ENCODE data around the gene THBS2.

THBS2 gene

DNA sequence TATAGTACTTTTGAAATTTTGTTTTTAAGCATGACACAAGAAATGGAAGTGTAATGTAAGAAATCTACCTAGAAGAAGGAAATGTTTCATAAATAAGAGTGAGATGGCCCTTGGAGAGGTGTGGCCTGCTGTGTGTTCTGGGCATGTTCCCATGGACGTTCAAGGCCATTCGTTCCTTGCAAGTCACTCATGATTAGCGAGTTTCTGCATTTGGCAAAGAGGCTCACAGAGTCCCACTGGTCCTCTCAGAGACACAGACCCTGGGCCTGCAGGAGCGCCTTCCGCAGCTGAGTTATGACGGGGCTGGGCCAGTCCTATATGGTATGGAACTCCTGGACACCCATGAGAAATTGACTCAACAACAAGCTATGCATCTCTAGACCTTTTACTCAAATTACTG lies 7.2 kb downstream of the THBS2 start:
- TF ChIP-seq TAF1 (IDR thresholded peaks at IDR 0.05; ENCODE audit: borderline replicate concordance, insufficient read depth, low read length) (no peak), SIN3A (IDR thresholded peaks at IDR 0.05; ENCODE audit: borderline replicate concordance, insufficient read depth, low read length) (no peak), POLR2AphosphoS5 (IDR thresholded peaks at IDR 0.05; ENCODE audit: low read depth, low read length) (no peak), FOXP2 (optimal IDR thresholded peaks at IDR 0.05; ENCODE audit: borderline replicate concordance, extremely low read depth, extremely low read length, insufficient read depth) (no peak)
- TF ChIP-seq, protein P1, sequence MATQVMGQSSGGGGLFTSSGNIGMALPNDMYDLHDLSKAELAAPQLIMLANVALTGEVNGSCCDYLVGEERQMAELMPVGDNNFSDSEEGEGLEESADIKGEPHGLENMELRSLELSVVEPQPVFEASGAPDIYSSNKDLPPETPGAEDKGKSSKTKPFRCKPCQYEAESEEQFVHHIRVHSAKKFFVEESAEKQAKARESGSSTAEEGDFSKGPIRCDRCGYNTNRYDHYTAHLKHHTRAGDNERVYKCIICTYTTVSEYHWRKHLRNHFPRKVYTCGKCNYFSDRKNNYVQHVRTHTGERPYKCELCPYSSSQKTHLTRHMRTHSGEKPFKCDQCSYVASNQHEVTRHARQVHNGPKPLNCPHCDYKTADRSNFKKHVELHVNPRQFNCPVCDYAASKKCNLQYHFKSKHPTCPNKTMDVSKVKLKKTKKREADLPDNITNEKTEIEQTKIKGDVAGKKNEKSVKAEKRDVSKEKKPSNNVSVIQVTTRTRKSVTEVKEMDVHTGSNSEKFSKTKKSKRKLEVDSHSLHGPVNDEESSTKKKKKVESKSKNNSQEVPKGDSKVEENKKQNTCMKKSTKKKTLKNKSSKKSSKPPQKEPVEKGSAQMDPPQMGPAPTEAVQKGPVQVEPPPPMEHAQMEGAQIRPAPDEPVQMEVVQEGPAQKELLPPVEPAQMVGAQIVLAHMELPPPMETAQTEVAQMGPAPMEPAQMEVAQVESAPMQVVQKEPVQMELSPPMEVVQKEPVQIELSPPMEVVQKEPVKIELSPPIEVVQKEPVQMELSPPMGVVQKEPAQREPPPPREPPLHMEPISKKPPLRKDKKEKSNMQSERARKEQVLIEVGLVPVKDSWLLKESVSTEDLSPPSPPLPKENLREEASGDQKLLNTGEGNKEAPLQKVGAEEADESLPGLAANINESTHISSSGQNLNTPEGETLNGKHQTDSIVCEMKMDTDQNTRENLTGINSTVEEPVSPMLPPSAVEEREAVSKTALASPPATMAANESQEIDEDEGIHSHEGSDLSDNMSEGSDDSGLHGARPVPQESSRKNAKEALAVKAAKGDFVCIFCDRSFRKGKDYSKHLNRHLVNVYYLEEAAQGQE (IDR thresholded peaks at IDR 0.05; ENCODE audit: insufficient read depth in 1 of 2, low read depth in 2 of 2, low read length in 2 of 2) = no peak

DNA sequence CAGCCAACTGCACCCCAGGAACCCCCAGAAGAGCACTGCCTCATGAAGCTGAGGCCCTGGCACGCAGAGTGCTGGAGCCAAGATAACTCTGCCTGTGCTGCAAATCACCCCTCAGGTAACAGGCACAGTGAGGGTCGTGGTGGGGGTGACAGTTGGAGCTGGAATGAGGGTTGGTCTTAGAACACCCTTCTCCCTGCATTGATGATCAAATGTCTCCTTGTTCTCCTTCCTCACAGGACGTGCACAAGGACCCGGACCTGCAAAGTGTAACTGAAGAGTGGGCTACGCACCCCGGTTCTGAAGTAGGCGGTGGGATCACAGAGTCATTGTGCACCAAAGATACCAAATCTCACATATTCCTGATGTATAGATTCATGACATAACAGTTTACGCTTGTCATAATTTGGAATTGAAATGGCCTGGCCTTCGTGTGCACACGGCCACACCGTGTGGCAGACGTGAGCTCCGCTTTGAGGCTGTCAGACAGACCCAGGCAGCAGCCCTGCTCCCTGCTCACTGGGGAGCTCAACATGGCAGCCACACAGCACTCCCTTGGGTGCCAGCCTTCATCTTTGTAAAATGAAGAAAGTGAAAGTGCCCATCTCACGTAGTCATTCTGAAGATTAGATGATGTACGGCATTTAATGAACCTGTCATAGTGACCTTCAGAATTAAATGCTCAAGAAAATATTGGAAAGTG lies 8.8 kb downstream of the THBS2 start:
- no peak for TF ChIP-seq SIN3A (IDR thresholded peaks at IDR 0.05; ENCODE audit: borderline replicate concordance, insufficient read depth, low read length)
- TF ChIP-seq, protein P1 (IDR thresholded peaks at IDR 0.05; ENCODE audit: insufficient read depth in 1 of 2, low read depth in 2 of 2, low read length in 2 of 2) = no peak
- no peak for TF ChIP-seq TAF1 (IDR thresholded peaks at IDR 0.05; ENCODE audit: borderline replicate concordance, insufficient read depth, low read length)
- TF ChIP-seq FOXP2 (optimal IDR thresholded peaks at IDR 0.05; ENCODE audit: borderline replicate concordance, extremely low read depth, extremely low read length, insufficient read depth) = no peak
- no peak for TF ChIP-seq POLR2AphosphoS5 (IDR thresholded peaks at IDR 0.05; ENCODE audit: low read depth, low read length)

DNA sequence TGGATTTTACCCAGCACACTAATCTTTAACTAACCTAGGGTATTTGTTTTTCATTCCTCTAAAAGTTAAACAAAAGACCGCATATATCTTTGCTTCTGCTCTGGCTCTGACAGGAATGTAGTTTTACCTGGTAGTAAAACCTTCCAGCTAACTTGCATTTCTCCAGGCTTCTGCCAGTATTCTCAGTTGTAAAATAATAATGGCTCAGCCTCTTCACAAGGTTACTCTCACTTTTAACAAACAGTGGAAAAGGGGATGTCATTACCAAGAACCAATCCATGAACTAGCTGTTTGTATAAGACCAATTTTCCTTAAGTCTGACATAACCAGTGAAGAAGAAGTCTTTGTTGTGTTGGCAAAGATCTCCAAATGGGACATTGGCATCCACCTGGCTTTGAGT lies 10.0 kb downstream of the THBS2 start:
- TF ChIP-seq POLR2AphosphoS5 (IDR thresholded peaks at IDR 0.05; ENCODE audit: low read depth, low read length) (no peak), TAF1 (IDR thresholded peaks at IDR 0.05; ENCODE audit: borderline replicate concordance, insufficient read depth, low read length) (no peak), SIN3A (IDR thresholded peaks at IDR 0.05; ENCODE audit: borderline replicate concordance, insufficient read depth, low read length) (no peak), FOXP2 (optimal IDR thresholded peaks at IDR 0.05; ENCODE audit: borderline replicate concordance, extremely low read depth, extremely low read length, insufficient read depth) (no peak)
- TF ChIP-seq, protein P1 (IDR thresholded peaks at IDR 0.05; ENCODE audit: insufficient read depth in 1 of 2, low read depth in 2 of 2, low read length in 2 of 2) = no peak

DNA sequence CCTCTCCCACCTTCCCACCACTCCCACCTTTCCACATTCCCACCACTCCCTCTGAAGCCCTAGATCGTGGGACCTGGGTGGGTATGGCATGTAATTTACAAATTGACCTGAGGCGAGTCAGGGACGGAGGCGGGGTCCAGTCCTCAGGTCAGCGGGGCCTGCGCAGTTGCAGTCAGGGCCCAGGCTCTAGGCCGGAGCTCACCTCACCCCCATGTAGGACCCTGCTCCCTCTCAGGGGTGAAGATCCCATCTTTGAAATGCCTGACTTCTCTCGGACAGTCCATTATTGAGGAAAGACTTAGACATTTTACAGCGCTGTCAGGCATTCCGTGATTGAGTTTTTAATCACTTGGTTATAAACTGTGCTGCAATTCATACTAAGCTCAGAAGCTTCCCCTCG lies 10.5 kb downstream of the THBS2 start:
- TF ChIP-seq POLR2AphosphoS5 (IDR thresholded peaks at IDR 0.05; ENCODE audit: low read depth, low read length) = no peak
- no peak for TF ChIP-seq TAF1 (IDR thresholded peaks at IDR 0.05; ENCODE audit: borderline replicate concordance, insufficient read depth, low read length)
- TF ChIP-seq SIN3A (IDR thresholded peaks at IDR 0.05; ENCODE audit: borderline replicate concordance, insufficient read depth, low read length) = no peak
- TF ChIP-seq, protein P1 (IDR thresholded peaks at IDR 0.05; ENCODE audit: insufficient read depth in 1 of 2, low read depth in 2 of 2, low read length in 2 of 2) = no peak
- no peak for TF ChIP-seq FOXP2 (optimal IDR thresholded peaks at IDR 0.05; ENCODE audit: borderline replicate concordance, extremely low read depth, extremely low read length, insufficient read depth)
